Calu3 (cell line): ENCODE data around the gene MSI2. TPM values are rescaled to one million over a fixed set of nuclear protein-coding genes. Genes with fewer than 3 reads are reported as not detected.

Experiments
- BruUV-seq: library from RNA; stranded (reverse); fragments of 400-500 nt; replicated peaks from 2 replicates; lab custom pipeline; 2021; lab: Mats Ljungman, UMichigan
- CTCF ChIA-PET: fragments of 300-600 bp; sonication (Branson Sonifier 250); formaldehyde crosslinking; loops from one replicate; lab custom pipeline; 2022; ENCODE audit warnings: antibody characterized with exemption; lab: Charles Lee
- DNase-seq: peaks from one replicate; pipeline ENCODE4 v3.0.0; 2022
- H3K27ac Mint-ChIP-seq: one replicate; pipeline ENCODE4 v1.8.0; 2022; ENCODE audit warnings: mixed read lengths; ENCODE audit not compliant: unreplicated experiment
- H3K27me3 Mint-ChIP-seq: one replicate; pipeline ENCODE4 v1.8.0; 2022; ENCODE audit warnings: mixed read lengths; ENCODE audit not compliant: unreplicated experiment
- H3K36me3 Mint-ChIP-seq: one replicate; pipeline ENCODE4 v1.8.0; 2022; ENCODE audit warnings: mild to moderate bottlenecking, moderate library complexity, mixed read lengths; ENCODE audit not compliant: insufficient read depth, unreplicated experiment
- H3K4me1 Mint-ChIP-seq: one replicate; pipeline ENCODE4 v1.8.0; 2022; ENCODE audit warnings: mild to moderate bottlenecking, low read depth, mixed read lengths; ENCODE audit not compliant: unreplicated experiment
- H3K4me3 Mint-ChIP-seq: one replicate; pipeline ENCODE4 v1.8.0; 2022; ENCODE audit warnings: mild to moderate bottlenecking, low read depth, moderate library complexity, mixed read lengths; ENCODE audit not compliant: unreplicated experiment
- H3K9me3 Mint-ChIP-seq: one replicate; pipeline ENCODE4 v1.8.0; 2022; ENCODE audit warnings: low read depth, mixed read lengths; ENCODE audit not compliant: unreplicated experiment
- CTCF ChIP-seq: fragments of 200-600 bp; IDR thresholded peaks from one replicate; pipeline ENCODE4 v1.8.0; 2022; ENCODE audit warnings: antibody characterized with exemption; ENCODE audit not compliant: unreplicated experiment
- intact Hi-C: fragments of 100-400 bp; cut with micrococcal nuclease; formaldehyde crosslinking; loops from one replicate; pipeline ENCODE4 v1.10.0; 2022; ENCODE audit not compliant: unreplicated experiment
- total RNA-seq: library from RNA; stranded (reverse); gene quantifications from 2 replicates; pipeline ENCODE4 v1.2.3, GENCODE V29; 2022

Gene MSI2
- total RNA-seq, 1 experiment from 2014 or later = 66.4 TPM

DNA sequence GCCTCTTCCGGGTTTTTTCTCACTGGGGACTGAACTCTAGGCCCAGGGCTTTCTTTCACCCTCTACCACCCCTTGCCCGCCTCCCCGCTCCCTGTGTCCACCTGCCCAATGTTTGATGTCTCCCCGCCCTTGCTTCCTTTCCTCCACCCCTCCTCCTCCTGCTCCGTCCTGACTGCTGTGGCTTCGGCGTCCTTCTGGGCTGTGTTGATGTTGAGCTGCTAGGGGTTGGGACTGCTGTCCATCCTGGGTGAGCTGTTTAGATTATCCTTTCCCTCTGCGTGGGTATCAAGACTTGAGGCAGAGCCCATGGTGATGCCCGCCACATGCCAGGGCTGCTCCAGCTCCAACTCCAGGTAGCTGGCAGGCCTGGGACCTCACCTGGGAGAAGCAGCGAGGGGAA, 371.3 kb downstream of the MSI2 start:
- DNase-seq = no peak
- Mint-ChIP-seq H3K4me1 (peaks cover 9% of the 10 kb centered on the region), H3K27me3 (no peaks in the 10 kb centered on the region), H3K36me3 (peaks cover 3% of the 10 kb centered on the region), H3K27ac (no peak overlapping the region), H3K4me3 (no peak overlapping the region), H3K9me3 (no peaks in the 10 kb centered on the region)
- CTCF ChIA-PET = no interaction called here
- intact Hi-C loops = no loop called here
- TF ChIP-seq CTCF = no peak
- no TSS peak for BruUV-seq

DNA sequence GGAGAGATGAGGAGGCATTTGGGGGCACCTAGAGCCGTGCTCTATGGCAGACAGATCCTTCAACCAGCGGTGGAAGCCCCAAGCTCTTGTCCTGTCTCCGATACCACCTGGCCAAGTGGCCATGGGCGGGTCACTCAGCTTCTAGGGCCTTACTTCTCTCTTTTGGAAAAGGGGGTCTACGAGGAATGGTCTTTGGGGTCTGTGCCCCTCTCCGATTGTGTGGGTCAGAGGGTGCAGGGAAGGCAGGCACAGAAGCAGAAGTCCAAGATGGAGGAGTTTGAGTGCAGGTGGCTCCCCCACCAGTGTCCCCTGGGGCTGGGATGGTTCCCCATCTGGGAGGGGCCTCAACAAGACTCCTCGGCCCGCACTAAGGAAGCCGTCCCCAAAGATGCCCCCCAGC, 372.1 kb downstream of the MSI2 start:
- peaks cover 3% of the 10 kb centered on the region for H3K36me3 Mint-ChIP-seq
- intact Hi-C loops = no loop called here
- no TSS peak for BruUV-seq
- CTCF ChIA-PET = no interaction called here
- TF ChIP-seq CTCF = no peak
- no peak for DNase-seq
- H3K27ac Mint-ChIP-seq = no peak overlapping the region
- no peaks in the 10 kb centered on the region for H3K9me3 Mint-ChIP-seq
- no peak overlapping the region for H3K4me3 Mint-ChIP-seq
- peaks cover 4% of the 10 kb centered on the region for H3K4me1 Mint-ChIP-seq
- no peaks in the 10 kb centered on the region for H3K27me3 Mint-ChIP-seq

GRCh38 chr17:57629470-57629869, 373.1 kb downstream of the MSI2 start:
- Mint-ChIP-seq H3K27ac (no peak overlapping the region), H3K36me3 (peaks cover 3% of the 10 kb centered on the region), H3K27me3 (no peaks in the 10 kb centered on the region), H3K4me1 (no peaks in the 10 kb centered on the region), H3K9me3 (peaks cover 2% of the 10 kb centered on the region), H3K4me3 (no peak overlapping the region)
- CTCF ChIA-PET = no interaction called here
- TF ChIP-seq CTCF = no peak
- DNase-seq = no peak
- BruUV-seq = no TSS peak
- intact Hi-C loops = no loop called here

DNA sequence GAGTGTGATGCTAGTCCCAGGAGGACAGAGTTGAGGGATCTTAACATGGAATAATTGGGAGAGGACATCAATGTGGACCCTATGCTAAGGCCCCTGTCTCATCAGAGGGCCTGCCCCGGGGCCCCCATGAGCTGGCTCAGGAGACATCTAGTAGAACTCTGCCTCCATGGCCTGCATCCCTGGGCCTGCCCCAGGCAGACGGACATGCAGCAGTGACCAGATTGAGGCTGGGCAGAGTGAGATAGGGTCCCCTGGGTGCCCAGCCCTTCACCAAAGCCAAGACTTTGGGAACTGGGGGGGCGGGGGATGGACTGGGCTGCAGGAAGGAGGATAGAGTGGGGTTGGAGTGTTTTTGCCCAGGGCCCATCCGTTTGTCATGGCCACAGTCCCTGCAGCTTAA, 373.6 kb downstream of the MSI2 start:
- no peak for TF ChIP-seq CTCF
- H3K4me3 Mint-ChIP-seq = no peak overlapping the region
- H3K36me3 Mint-ChIP-seq = peaks cover 3% of the 10 kb centered on the region
- no peak for DNase-seq
- peaks cover 2% of the 10 kb centered on the region for H3K9me3 Mint-ChIP-seq
- no TSS peak for BruUV-seq
- H3K27me3 Mint-ChIP-seq = no peaks in the 10 kb centered on the region
- CTCF ChIA-PET = no interaction called here
- H3K27ac Mint-ChIP-seq = no peak overlapping the region
- intact Hi-C loops = no loop called here
- H3K4me1 Mint-ChIP-seq = no peaks in the 10 kb centered on the region
